NB4 (cell line): ENCODE data around the gene CRIM1.

ENCODE experiments used
- MYC ChIP-seq: IDR thresholded peaks from 2 replicates; pipeline ENCODE4 v1.6.1; 2011; ENCODE audit warnings: low read depth, low read length
- POLR2A ChIP-seq: IDR thresholded peaks from 2 replicates; pipeline ENCODE4 v1.6.1; 2011; ENCODE audit warnings: mild to moderate bottlenecking; ENCODE audit not compliant: insufficient read length; ENCODE audit errors: extremely low read depth
- TF ChIP-seq, protein P1 (sequence below): IDR thresholded peaks from one replicate; pipeline ENCODE4 v1.5.1; 2012; ENCODE audit warnings: low read depth, low read length
- TF ChIP-seq, protein P2 (sequence below): IDR thresholded peaks from 2 replicates; pipeline ENCODE4 v1.6.1; 2011; ENCODE audit warnings: low read depth, low read length

DNA sequence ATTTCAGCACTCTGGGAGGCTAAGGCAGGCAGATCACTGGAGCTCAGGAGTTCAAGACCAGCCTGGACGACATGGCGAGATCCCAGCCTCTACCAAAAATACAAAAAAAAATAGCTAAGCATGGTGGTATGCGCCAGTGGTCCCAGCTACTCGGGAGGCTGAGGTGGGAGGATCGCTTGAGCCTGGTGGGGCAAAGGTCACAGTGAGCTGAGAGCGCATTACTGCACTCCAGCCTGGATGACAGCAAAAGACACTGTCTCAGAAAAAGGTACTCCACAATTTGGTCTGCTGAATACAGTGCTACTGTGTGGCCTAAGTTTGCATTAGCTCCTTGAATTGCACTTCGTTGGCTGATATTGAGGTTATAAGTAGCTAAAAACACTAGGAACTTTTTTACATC, 144.5 kb downstream of the CRIM1 start:
- no peak for TF ChIP-seq POLR2A
- TF ChIP-seq, protein P1, sequence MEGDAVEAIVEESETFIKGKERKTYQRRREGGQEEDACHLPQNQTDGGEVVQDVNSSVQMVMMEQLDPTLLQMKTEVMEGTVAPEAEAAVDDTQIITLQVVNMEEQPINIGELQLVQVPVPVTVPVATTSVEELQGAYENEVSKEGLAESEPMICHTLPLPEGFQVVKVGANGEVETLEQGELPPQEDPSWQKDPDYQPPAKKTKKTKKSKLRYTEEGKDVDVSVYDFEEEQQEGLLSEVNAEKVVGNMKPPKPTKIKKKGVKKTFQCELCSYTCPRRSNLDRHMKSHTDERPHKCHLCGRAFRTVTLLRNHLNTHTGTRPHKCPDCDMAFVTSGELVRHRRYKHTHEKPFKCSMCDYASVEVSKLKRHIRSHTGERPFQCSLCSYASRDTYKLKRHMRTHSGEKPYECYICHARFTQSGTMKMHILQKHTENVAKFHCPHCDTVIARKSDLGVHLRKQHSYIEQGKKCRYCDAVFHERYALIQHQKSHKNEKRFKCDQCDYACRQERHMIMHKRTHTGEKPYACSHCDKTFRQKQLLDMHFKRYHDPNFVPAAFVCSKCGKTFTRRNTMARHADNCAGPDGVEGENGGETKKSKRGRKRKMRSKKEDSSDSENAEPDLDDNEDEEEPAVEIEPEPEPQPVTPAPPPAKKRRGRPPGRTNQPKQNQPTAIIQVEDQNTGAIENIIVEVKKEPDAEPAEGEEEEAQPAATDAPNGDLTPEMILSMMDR: no peak
- TF ChIP-seq MYC: no peak
- TF ChIP-seq, protein P2, sequence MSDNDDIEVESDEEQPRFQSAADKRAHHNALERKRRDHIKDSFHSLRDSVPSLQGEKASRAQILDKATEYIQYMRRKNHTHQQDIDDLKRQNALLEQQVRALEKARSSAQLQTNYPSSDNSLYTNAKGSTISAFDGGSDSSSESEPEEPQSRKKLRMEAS: no peak
